Adrenal gland (tissue), 12 donors: Measurements from ENCODE around the gene ALDH7A1. TPM values are rescaled to one million over a fixed set of nuclear protein-coding genes. Genes with fewer than 3 reads are reported as not detected.
A peak's percentile ranks its signal among the peaks of the same experiment; 100 is the strongest.

ENCODE experiments used
- DNase-seq, 7 donors: peaks; one replicate each; pipeline ENCODE4 v3.0.0-alpha.2; 2019 to 2020
- H3K27ac ChIP-seq, 5 donors: fragments of 200-600 bp; sonication (generic) in 4 of 5; 1 replicate in 3 of 5; 2 replicates in 2 of 5; pipeline versions ENCODE4 v1.5.1 to v1.8.0; 2016 to 2020; ENCODE audit warnings: mild to moderate bottlenecking in 1 of 5
- H3K27me3 ChIP-seq: fragments of 200-600 bp; 2 replicates; pipeline ENCODE4 v1.8.0; 2021
- H3K36me3 ChIP-seq, 2 donors: fragments of 200-600 bp; replicated peaks in 1 of 2; 1 replicate in 1 of 2; 2 replicates in 1 of 2; pipeline versions ENCODE4 v1.5.1 to v1.8.0; 2018 to 2022
- H3K4me1 ChIP-seq, 2 donors: fragments of 200-600 bp; replicated peaks in 1 of 2; 1 replicate in 1 of 2; 2 replicates in 1 of 2; pipeline versions ENCODE4 v1.5.1 to v1.8.0; 2018 to 2021
- H3K4me3 ChIP-seq, 4 donors: fragments of 200-600 bp; sonication (generic) in 3 of 4; one replicate each; pipeline ENCODE4 v1.5.1; 2016 to 2018
- H3K9me3 ChIP-seq, 3 donors: fragments of 200-600 bp; sonication (generic) in 1 of 3; replicated peaks in 1 of 3; 1 replicate in 2 of 3; 2 replicates in 1 of 3; pipeline versions ENCODE4 v1.5.1 to v1.8.0; 2016 to 2021
- POLR2A ChIP-seq, 2 donors: fragments of 450-650 bp; IDR thresholded peaks; one replicate each; pipeline ENCODE4 v1.6.1; 2017; ENCODE audit warnings: antibody characterized with exemption in 2 of 2, mild to moderate bottlenecking in 2 of 2, moderate library complexity in 1 of 2
- WGBS, 4 donors: extraction: QIAGEN DNeasy Blood & Tissue Kit in 2 of 4; methylation state at CpG; one replicate each; pipeline versions ENCODE4 v1.1.5 to v1.1.7; 2013 to 2017; 5-methylcytosine and 5-hydroxymethylcytosine counted together
- intact Hi-C, 2 donors: fragments of 100-400 bp; cut with DNase I; formaldehyde crosslinking; loops; one replicate each; pipeline versions ENCODE4 v1.14.1 to v1.15.0; 2022 to 2023
- polyA plus RNA-seq, 3 donors: library from polyadenylated mRNA; stranded (reverse); fragments of 200-250 nt in 2 of 3; fragments of 350-450 nt in 1 of 3; fragmentation: Illumina TruSeq in 1 of 3; extraction: RNeasy Lipid Tissue Mini Kit (QIAGEN cat#74804) in 1 of 3; gene quantifications; one replicate each; pipeline ENCODE4 v1.2.3, GENCODE V29; 2013 to 2014
- total RNA-seq, 9 donors: library from RNA; depleted of rRNA in 4 of 9; stranded (reverse); fragments of >200 nt in 4 of 9; fragments of 120-200 nt in 1 of 9; fragmentation: NEBNext Ultra II Directional in 1 of 9; extraction: Animal tissue kit (Norgen Biotek cat#: 25700) in 1 of 9; gene quantifications; one replicate each; pipeline versions ENCODE4 v1.1.0 to v1.2.4, GENCODE V29; 2013 to 2023
- TF ChIP-seq, protein P1 (sequence below), 6 experiments: fragments of 450-650 bp in 4 of 6; fragments of 200-600 bp in 2 of 6; sonication (generic) in 1 of 6; IDR thresholded peaks; 1 replicate in 5 of 6; 2 replicates in 1 of 6; pipeline versions ENCODE4 v1.5.1 to v1.8.0; 2016 to 2021; ENCODE audit warnings: antibody characterized with exemption in 6 of 6, mild to moderate bottlenecking in 2 of 6, moderate library complexity in 1 of 6
- donor health status: healthy with polysubstance abuse.
- donor health status: Bipolar disorder and iron deficiency.
- donor health status: DM: yes; HTN: yes; CAD: no.
- donor health status: DM: no; HTN: no; CAD: no.
- donor health status: DM: no; HTN: no; CAD: no.
- donor health status: DM: yes; HTN: yes; CAD: no.

The ALDH7A1 gene
- total and polyA plus RNA-seq, 12 donors: 34.6 to 112 (median 66.2) TPM

DNA sequence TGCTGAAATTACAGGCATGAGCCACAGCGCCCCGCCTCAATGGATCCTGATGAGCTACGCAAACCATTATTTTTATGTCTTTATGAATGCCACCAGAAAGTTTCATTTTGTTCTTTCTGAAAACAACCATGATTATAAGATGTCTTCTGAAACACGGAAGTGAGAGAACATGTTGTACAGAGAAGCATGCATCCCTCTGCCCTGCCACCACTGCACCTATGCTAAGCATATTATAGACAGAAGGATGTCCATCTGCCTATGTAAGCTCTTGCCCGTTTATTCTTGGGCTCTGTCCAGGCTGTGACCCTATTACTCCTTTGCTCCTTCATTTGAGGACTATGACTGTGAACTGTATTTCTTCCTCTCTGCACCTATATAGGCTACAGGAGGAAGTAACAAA lies 97.5 kb downstream of the ALDH7A1 start:
- TF ChIP-seq, protein P1, sequence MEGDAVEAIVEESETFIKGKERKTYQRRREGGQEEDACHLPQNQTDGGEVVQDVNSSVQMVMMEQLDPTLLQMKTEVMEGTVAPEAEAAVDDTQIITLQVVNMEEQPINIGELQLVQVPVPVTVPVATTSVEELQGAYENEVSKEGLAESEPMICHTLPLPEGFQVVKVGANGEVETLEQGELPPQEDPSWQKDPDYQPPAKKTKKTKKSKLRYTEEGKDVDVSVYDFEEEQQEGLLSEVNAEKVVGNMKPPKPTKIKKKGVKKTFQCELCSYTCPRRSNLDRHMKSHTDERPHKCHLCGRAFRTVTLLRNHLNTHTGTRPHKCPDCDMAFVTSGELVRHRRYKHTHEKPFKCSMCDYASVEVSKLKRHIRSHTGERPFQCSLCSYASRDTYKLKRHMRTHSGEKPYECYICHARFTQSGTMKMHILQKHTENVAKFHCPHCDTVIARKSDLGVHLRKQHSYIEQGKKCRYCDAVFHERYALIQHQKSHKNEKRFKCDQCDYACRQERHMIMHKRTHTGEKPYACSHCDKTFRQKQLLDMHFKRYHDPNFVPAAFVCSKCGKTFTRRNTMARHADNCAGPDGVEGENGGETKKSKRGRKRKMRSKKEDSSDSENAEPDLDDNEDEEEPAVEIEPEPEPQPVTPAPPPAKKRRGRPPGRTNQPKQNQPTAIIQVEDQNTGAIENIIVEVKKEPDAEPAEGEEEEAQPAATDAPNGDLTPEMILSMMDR (IDR thresholded peaks at IDR 0.05): no peak
- TF ChIP-seq POLR2A (IDR thresholded peaks at IDR 0.05): no peak
- Histone ChIP-seq H3K4me1 (peaks cover 0 to 26% of the 10 kb centered on the region in 2 donors), H3K27ac (peak overlapping the region in 2 of 5 donors; percentile 2 to 11), H3K36me3 (peaks cover 0 to 7% of the 10 kb centered on the region in 2 donors), H3K9me3 (no peaks in the 10 kb centered on the region), H3K4me3 (no peak overlapping the region), H3K27me3 (no peaks in the 10 kb centered on the region)
- WGBS, 4 donors: 76 to 85% (median 82%) methylated on average over 5 of the region's 5 CpGs
- intact Hi-C loops: loop anchor here in 1 of 2 donors (10.0 kb wide), 2 partner anchors 53 to 143 kb away; no protein-coding TSS in a partner anchor
- DNase-seq: peak in 1 of 7 donors; percentile 30

DNA sequence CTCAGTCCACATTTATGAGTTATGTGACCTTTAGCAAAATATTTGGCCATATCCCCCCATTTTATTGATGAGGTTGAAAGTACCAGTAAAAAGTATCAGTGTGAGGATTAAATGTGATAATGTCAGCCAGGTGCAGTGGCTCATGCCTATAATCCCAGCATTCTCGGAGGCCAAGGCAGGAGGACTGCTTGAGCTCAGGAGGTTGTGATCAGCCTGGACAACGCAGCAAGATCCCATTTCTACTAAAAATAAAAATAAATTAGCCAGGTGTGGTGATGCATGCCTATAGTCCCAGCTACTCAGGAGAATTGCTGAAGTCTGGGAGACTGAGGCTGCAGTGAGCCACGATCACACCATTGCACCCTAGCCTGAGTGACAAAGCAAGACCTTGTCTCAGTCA lies 100.6 kb downstream of the ALDH7A1 start:
- H3K9me3 ChIP-seq: no peaks in the 10 kb centered on the region
- TF ChIP-seq POLR2A (IDR thresholded peaks at IDR 0.05): no peak
- TF ChIP-seq, protein P1 (IDR thresholded peaks at IDR 0.05): no peak
- H3K4me3 ChIP-seq: no peak overlapping the region
- H3K4me1 ChIP-seq: peaks cover 0 to 21% of the 10 kb centered on the region in 2 donors
- peaks cover 0 to 18% of the 10 kb centered on the region in 2 donors for H3K36me3 ChIP-seq
- H3K27ac ChIP-seq: peak overlapping the region in 2 of 5 donors; percentile 8 to 14
- 95 to 100% (median 98%) methylated on average over 3 of the region's 3 CpGs for WGBS, 4 donors
- intact Hi-C loops: loop anchor here in 1 of 2 donors (10.0 kb wide), 2 partner anchors 50 to 140 kb away; no protein-coding TSS in a partner anchor
- no peak for DNase-seq
- H3K27me3 ChIP-seq: no peaks in the 10 kb centered on the region

DNA sequence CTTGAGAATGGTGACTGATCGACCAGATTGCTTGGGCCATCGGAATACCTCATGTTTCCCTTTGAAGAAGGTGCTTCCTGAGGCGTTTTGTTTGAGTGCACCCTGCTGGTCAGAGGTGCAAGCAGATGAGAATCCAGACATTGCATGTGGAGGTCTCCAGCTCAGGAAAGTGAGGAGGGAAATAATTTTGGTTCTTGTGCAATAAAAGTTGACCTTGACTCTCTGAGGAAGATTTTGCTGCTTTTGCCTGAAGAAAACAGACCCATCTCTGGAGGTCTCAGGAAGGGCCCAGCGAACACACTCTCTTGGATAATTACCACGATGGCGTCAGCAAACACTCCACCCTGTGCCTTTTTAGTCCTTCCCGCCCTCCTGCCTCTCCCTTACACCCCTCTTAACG lies 102.1 kb downstream of the ALDH7A1 start:
- peaks cover 0 to 33% of the 10 kb centered on the region in 2 donors for H3K36me3 ChIP-seq
- H3K4me1 ChIP-seq: peaks cover 0 to 27% of the 10 kb centered on the region in 2 donors
- H3K4me3 ChIP-seq: no peak overlapping the region
- intact Hi-C loops: loop anchor here in 1 of 2 donors (10.0 kb wide), 2 partner anchors 48 to 138 kb away; no protein-coding TSS in a partner anchor
- H3K27ac ChIP-seq: peak overlapping the region in 1 of 5 donors; percentile 32
- peak in 2 of 7 donors; percentile 38 to 44 for DNase-seq
- 71 to 74% (median 74%) methylated on average over 8 of the region's 8 CpGs for WGBS, 4 donors
- no peaks in the 10 kb centered on the region for H3K9me3 ChIP-seq
- TF ChIP-seq, protein P1 (IDR thresholded peaks at IDR 0.05): peak in 5 of 6 experiments; percentile 14 to 40 (median 38)
- no peak for TF ChIP-seq POLR2A (IDR thresholded peaks at IDR 0.05)
- no peaks in the 10 kb centered on the region for H3K27me3 ChIP-seq

DNA sequence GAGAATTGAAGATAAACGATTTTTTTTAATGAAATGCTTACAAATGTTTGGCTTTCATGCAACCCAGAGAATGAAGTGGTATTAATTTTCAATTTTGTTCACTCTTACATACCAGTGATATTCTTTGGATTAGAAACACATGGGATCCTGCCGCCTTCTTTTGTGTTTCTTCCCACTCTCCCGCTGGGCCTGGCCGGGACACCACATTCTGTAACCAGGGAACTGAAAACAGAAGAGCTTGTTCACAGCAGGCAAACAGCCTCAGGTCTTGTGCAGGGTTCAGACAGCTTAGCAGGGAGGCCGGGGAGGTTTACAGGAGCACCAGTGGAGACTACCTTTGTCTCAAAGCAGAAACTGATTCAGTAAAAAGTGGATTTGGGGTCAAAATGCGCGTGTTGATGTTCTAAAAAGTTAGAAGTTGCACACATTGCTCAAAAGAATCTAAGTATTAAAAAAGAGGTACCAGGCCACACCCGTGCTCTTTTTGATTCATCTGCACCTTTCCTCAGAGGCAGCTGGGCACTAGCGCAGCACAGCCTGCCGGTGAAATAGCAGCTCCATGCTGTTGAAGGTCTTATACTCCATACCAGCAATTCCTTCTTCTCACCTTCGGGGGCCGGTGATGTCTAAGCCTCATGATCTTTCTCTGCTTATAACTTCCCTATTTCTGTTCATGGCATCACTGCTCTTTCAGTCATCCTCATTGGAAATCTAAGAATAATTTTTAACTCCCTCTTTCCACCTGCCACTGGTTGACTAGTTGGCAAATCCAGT lies 104.7 kb downstream of the ALDH7A1 start:
- no peak for TF ChIP-seq POLR2A (IDR thresholded peaks at IDR 0.05)
- TF ChIP-seq, protein P1 (IDR thresholded peaks at IDR 0.05): peak in 1 of 6 experiments; percentile 14
- peak overlapping the region in 2 of 5 donors; percentile 18 to 64 for H3K27ac ChIP-seq
- H3K9me3 ChIP-seq: no peaks in the 10 kb centered on the region
- WGBS, 4 donors: 80 to 89% (median 84%) methylated on average over 12 of the region's 12 CpGs
- DNase-seq: no peak
- H3K27me3 ChIP-seq: no peaks in the 10 kb centered on the region
- peaks cover 0 to 59% of the 10 kb centered on the region in 2 donors for H3K36me3 ChIP-seq
- intact Hi-C loops: loop anchor here in 1 of 2 donors (10.0 kb wide), 2 partner anchors 46 to 136 kb away; no protein-coding TSS in a partner anchor
- peaks cover 6 to 40% of the 10 kb centered on the region in 2 donors for H3K4me1 ChIP-seq
- H3K4me3 ChIP-seq: no peak overlapping the region
